ENCODE data around the gene CENPH.
A peak's percentile ranks its signal among the peaks of the same experiment; 100 is the strongest.
"Not testable (repeated sequence)": the region's sequence is repeated elsewhere in the genome, so short reads cannot be mapped to it uniquely, and the experiment has no call there.

Gene CENPH, protein sequence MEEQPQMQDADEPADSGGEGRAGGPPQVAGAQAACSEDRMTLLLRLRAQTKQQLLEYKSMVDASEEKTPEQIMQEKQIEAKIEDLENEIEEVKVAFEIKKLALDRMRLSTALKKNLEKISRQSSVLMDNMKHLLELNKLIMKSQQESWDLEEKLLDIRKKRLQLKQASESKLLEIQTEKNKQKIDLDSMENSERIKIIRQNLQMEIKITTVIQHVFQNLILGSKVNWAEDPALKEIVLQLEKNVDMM

GRCh38 chr5:69189162-69190086 lies at the start of gene CENPH:
CENPH (plus strand) TSS chr5:69189583; CDS start chr5:69189635, 52 bp downstream.
- DNase-seq, result peak; percentile 96

DNA sequence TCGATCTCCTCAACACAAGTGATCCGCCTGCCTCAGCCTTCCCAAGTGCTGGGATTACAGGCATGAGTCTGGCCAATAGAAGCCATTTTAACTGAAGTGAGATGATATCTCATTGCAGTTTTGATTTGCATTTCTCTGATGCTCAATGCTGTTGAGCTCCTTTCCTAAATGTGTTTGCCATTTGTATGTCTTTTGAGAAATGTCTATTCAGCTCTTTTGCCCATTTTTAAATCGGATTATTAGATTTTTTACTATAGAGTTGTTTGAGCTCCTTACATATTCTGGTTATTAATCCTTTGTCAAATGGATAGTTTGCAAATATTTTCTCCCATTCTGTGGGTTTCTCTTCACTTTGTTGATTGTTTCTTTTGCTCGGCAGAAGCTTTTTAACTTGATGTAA lies 49.1 kb upstream of the CENPH start:
- DNase-seq, result not testable (repeated sequence)

GRCh38 chr5:69140827-69141226 lies 48.6 kb upstream of the CENPH start:
- no peak for DNase-seq

DNA sequence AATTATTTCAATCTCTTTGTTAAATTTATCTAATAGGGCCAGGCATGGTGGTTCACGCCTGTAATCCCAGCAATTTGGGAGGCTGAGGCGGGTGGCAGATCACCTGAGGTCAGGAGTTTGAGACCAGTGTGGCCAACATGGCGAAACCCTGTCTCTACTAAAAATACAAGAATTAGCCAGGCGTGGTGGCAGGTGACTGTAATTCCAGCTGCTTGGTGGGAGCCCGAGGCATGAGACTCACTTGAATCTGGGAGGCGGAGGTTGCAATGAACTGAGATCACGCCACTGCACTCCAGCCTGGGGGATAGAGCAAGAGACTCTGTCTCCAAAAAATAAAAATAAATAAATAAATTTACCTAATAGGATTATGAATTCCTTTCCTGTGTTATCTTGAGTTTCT lies 40.8 kb upstream of the CENPH start:
- not testable (repeated sequence) for DNase-seq

DNA sequence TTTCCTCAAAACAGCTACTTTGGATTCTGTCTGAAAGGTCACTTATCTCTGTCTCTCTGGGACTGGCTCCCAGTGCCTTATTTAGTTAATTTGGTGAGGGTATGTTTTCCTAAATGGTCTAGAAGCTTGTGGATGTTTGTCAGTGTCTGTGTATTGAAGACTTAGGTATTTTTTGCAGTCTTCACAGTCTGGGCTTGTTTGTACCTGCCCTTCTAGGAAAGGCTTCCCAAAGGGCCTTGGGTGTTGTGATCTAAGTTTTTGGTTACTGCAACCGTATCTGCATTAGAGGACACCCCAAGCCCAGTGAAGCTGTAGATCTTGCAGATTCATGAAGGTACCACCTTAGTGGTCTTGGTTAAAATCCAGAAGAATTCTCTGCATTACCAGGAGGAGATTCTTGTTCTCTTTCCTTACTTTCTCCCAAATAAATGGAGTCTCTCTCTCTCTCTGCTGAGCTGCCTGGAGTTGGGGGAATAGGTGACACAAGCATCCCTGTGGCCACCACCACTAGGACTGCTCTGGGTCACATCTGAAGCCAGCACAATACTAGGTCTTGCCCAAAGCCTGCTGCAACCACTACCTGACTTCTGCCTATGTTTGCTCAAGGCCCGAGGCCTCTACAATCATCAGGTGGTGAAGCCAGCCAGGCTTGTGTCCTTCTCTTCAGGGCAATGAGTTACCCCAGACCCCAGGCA lies 40.3 kb upstream of the CENPH start:
- DNase-seq, result no peak

DNA sequence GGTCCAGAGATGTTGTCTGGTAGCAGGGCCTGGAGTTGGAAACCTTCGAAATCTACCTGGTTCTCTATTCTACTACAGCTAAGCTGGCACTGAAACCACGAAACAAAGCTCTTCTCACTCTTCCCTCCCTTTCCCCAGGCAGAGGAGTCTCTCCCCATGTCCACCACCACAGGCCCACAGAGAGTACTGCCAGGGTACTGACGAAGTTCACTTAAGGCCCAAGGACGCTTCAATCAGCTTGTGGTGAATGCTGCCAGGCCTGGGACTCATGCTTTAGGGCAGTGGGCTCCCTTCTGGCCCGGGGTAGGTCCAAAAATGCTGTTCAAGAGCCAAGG lies 39.7 kb upstream of the CENPH start:
- DNase-seq, result no peak

- DNase-seq, result no peak
Measured at GRCh38 chr5:69152731-69153130, 36.7 kb upstream of the CENPH start.

DNA sequence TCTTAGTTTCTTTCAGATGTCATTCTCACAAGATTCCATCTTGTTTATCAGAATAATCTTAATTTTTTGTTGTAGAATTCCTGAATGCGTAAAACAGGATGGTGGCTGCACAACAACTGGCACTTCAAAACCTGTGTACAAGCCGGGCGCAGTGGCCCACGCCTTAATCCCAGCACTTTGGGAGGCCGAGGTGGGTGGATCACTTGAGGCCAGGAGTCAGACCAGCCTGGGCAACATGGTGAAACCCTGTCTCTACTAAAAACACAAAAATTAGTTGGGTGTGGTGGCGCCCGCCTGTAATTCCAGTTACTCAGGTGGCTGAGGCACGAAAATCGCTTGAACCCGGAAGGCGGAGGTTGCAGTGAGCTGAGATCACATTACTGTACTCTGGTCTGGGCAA lies 32.9 kb upstream of the CENPH start:
- no peak for DNase-seq

DNA sequence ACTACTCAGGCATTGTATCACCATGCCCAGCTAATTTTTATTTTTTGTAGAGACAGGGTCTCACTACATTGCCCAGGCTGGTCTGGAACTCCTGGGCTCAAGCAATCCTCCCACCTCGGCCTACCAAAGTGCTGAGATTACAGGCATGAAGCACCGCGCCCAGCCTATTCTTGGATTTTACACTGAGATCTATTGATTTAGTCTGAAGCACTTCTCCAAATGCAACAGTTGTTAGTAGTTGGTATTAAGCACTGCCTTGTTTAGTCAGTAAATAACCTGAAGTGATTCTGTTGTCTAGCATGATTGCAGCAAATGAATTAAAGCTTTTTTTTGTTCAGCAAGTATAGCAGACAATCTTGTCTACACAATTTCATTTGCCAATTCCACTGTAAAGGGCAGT lies 31.3 kb upstream of the CENPH start:
- DNase-seq, result no peak

DNA sequence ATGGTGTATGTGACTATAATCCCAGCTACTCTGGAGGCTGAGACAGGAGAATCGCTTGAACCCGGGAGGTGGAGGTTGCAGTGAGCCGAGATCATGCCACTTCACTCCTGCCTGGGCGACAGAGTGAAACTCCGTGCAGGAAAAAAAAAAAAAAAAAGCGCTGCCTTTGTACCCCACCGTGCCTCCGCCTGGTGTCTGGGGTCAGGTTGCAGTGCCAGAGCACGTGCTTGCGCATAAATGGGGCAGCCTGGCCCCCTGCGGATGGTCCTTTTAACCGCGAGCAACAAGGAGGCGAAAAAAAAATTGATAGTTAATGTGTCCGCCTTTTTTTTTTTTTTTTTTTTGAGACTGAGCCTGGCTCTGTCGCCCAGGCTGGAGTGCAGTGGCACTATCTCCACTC lies 28.7 kb upstream of the CENPH start:
- DNase-seq, result no peak

DNA sequence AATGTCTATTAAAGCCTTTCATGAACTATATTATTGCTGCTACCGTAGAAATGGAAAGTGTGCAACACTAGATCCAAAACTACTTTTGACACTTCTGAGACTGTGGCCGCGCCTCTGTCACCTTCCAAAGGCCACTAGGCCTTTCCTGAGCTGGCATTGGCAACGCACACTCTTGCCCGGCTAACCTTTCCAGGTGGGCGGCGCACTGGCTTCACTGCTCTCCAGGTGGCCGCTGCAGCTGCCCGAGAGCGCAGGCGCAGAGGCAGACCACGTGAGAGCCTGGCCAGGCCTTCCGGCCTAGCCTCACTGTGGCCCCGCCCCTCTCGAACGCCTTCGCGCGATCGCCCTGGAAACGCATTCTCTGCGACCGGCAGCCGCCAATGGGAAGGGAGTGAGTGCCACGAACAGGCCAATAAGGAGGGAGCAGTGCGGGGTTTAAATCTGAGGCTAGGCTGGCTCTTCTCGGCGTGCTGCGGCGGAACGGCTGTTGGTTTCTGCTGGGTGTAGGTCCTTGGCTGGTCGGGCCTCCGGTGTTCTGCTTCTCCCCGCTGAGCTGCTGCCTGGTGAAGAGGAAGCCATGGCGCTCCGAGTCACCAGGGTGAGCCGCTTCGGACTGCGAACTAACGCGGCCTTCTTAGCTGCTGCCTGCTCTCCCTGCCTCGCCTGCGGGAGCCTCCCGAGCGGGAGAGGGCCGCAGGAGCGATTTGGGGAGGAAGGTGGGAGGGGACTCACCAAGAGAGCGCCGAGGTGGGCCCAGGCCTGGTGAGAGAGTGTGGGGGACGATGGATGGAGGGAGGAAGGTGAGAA lies 22.5 kb upstream of the CENPH start, which contains the start of gene CCNB1:
Gene CCNB1, plus strand, starts transcription at position 465 of the 807 bp plus-strand sequence. Its CDS starts 113 bp downstream, at position 578.
- DNase-seq, result peak; percentile 99

DNA sequence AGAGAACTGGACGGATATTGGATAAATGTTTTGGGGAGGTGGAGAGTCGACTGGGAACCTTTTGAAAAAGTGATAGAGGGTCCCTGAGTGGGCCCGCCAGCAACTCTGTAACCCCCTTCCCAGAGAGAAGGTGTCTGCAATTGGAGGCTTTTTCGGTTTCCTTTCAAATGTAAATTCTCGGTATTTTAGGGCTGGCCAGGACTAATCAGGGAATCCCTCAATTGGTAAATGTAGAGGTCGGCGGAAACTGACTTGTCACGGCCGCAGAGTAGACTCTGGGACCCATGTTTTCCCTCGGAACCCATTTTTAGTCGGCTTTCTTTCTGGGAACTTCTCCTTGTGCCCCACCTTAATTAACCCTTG lies 21.9 kb upstream of the CENPH start:
- no peak for DNase-seq

- no peak for DNase-seq
Measured at GRCh38 chr5:69167929-69168328, 21.5 kb upstream of the CENPH start.

- no peak for DNase-seq
Measured at GRCh38 chr5:69170495-69170894, 18.9 kb upstream of the CENPH start.

GRCh38 chr5:69170969-69171368 lies 18.4 kb upstream of the CENPH start:
- no peak for DNase-seq

- DNase-seq, result not testable (repeated sequence)
Measured at GRCh38 chr5:69181659-69182293, 7.6 kb upstream of the CENPH start.

GRCh38 chr5:69184621-69185020 lies 4.8 kb upstream of the CENPH start:
- DNase-seq, result no peak

- no peak for DNase-seq
Measured at GRCh38 chr5:69187342-69187741, 2.0 kb upstream of the CENPH start.

GRCh38 chr5:69188811-69189161 lies 597 bp upstream of the CENPH start:
- DNase-seq, result no peak

GRCh38 chr5:69202497-69202896 lies 13.1 kb downstream of the CENPH start:
- DNase-seq, result no peak

DNA sequence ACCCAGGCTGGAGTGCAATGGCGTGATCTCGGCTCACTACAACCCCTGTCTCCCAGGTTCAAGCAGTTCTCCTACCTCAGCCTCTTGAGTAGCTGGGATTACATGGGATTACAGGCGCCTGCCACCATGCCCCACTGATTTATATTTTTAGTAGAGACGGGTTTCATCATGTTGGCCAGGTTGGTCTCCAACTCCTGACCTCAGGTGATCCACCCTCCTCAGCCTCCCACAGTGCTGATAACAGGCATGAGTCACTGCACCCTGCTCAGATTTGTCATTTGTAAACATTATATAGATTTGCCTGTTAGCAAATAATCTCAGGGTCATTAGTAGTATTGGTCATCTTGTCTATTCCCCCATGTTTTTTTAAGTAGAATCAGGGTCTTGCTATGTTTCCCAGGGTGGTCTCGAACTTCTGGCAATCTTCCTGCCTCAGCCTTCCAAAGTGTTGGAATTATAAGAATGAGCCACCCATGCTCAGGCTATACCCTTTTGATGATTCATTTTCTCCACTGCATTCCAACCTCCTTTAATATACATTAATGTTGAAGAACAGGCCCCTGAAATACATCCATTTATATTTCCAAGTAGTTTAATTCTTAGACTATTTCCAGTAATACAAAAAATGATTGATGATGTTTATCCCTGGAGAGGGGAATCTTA lies 17.3 kb downstream of the CENPH start:
- no peak for DNase-seq

- DNase-seq, result no peak
Measured at GRCh38 chr5:69209602-69210001, 20.2 kb downstream of the CENPH start.

All from activated effector memory CD4-positive, alpha-beta T cell treated with anti-CD3 and anti-CD28 coated beads, Interleukin-2, amount 50 U/mL, for 16 hours (primary cell).